ENCODE measurements around the gene MGRN1. TPM values are rescaled to one million over a fixed set of nuclear protein-coding genes. Genes with fewer than 3 reads are reported as not detected.
A peak's percentile ranks its signal among the peaks of the same experiment; 100 is the strongest.
"Not testable (repeated sequence)": the region's sequence is repeated elsewhere in the genome, so short reads cannot be mapped to it uniquely, and the experiment has no call there.

Gene MGRN1
- total and polyA plus RNA-seq, 2 donors (not counting 3 experiments of a cell fraction or from before 2014, with no cell fraction given), result 15.6 to 73.0 TPM

DNA sequence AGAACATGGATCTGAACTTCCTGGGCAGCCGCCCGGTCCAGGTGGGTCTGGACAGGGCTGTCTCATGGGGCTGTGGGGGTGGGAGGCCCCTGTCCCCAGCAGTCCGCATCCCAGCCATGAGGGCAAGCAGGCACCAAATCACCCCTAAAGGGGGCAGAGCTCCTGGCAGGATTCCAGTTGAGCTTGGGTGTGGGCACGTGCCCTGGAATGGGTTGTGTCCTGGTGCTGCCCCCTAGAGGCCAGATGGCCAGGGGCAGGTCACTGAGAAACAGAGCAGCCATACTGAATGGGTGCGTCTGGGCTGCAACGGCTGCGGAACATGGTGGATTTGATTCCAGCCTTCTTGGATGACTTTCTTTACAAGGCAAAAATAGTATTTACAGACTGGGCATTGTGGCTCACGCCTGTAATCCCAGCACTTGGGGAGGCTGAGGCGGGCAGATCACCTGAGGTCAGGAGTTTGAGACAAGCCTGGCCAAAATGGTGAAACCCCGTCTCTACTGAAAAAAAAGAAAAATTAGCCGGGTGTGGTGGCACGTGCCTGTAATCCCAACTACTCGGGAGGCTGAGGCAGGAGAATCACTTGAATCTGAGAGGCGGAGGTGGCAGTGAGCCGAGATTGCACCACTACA is 25.9 kb downstream of the MGRN1 start:
- H3K36me3 ChIP-seq (ENCODE audit: control insufficient read depth in 2 of 2, extremely low read depth in 1 of 2, insufficient read depth in 2 of 2, low read length in 2 of 2), result peaks cover 4 to 40% of the 10 kb centered on the region in 2 experiments
- peak; percentile 44 for DNase-seq (ENCODE audit: low read depth, low spot score)
- BruUV-seq (replicated peaks), result not testable (repeated sequence)

More for the DNA sequence above, 25.9 kb downstream of the MGRN1 start:
- TF ChIP-seq, protein P1, sequence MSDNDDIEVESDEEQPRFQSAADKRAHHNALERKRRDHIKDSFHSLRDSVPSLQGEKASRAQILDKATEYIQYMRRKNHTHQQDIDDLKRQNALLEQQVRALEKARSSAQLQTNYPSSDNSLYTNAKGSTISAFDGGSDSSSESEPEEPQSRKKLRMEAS (IDR thresholded peaks at IDR 0.05; ENCODE audit: insufficient read depth, insufficient read length), result peak; percentile 45
- TF ChIP-seq, protein P2, sequence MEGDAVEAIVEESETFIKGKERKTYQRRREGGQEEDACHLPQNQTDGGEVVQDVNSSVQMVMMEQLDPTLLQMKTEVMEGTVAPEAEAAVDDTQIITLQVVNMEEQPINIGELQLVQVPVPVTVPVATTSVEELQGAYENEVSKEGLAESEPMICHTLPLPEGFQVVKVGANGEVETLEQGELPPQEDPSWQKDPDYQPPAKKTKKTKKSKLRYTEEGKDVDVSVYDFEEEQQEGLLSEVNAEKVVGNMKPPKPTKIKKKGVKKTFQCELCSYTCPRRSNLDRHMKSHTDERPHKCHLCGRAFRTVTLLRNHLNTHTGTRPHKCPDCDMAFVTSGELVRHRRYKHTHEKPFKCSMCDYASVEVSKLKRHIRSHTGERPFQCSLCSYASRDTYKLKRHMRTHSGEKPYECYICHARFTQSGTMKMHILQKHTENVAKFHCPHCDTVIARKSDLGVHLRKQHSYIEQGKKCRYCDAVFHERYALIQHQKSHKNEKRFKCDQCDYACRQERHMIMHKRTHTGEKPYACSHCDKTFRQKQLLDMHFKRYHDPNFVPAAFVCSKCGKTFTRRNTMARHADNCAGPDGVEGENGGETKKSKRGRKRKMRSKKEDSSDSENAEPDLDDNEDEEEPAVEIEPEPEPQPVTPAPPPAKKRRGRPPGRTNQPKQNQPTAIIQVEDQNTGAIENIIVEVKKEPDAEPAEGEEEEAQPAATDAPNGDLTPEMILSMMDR (IDR thresholded peaks at IDR 0.05; ENCODE audit: extremely low read depth in 1 of 2, insufficient read depth in 1 of 2, low read depth in 1 of 2, low read length in 2 of 2), result peak; percentile 81 to 82
- peaks cover 15% of the 10 kb centered on the region for H3K79me2 ChIP-seq (ENCODE audit: control insufficient read depth, insufficient read depth, low read length)
- H3K4me3 ChIP-seq (replicated peaks in 1 of 3; ENCODE audit: insufficient read depth in 1 of 3, low read depth in 1 of 3, low read length in 3 of 3); H4K20me1 ChIP-seq (replicated peaks; ENCODE audit: control insufficient read depth, extremely low read depth, insufficient read depth, low read length); H3K4me2 ChIP-seq (ENCODE audit: insufficient read depth, low read length); H3K9me3 ChIP-seq (replicated peaks; ENCODE audit: control insufficient read depth, insufficient read depth, low read length); H3K27ac ChIP-seq (ENCODE audit: insufficient read depth, low read depth, low read length); FAIRE-seq; H3K27me3 ChIP-seq (ENCODE audit: control insufficient read depth in 2 of 2, insufficient read depth in 2 of 2, low read length in 2 of 2); H3K9ac ChIP-seq (replicated peaks; ENCODE audit: extremely low read depth, insufficient read depth, low read length); H2AFZ ChIP-seq (ENCODE audit: low read depth, low read length); H3K9me1 ChIP-seq (replicated peaks; ENCODE audit: control insufficient read depth, extremely low read depth, insufficient read depth, low read length); POLR2A ChIA-PET; H3K4me1 ChIP-seq (ENCODE audit: control insufficient read depth, extremely low read depth, insufficient read depth, low read length); dilution Hi-C loops (cut with MboI; ENCODE audit: extremely low pct_ligation_motif_present, low sequenced_read_pairs): not testable (repeated sequence)
- CTCF ChIA-PET, result interaction anchor here (0.6 to 1.9 kb wide), 8 partner anchors 9 to 118 kb away, joined by 3 to 14 read pairs (median 3); partner anchors contain the start of gene MGRN1
- intact Hi-C loops (cut with micrococcal nuclease), result loop anchor here (2.0 kb wide), 1 partner anchor 26 kb away; the partner anchor contains the start of gene MGRN1

Data from endothelial cell of umbilical vein (primary cell).